Nephron progenitor cell (in vitro differentiated cells): ENCODE results near the gene SYS1.
"Not testable (repeated sequence)": the region's sequence is repeated elsewhere in the genome, so short reads cannot be mapped to it uniquely, and the experiment has no call there.

ENCODE experiments used
- DNase-seq: peaks from one replicate; pipeline ENCODE4 v3.0.0; 2021
- H3K27ac Mint-ChIP-seq: 2 replicates; pipeline ENCODE4 v1.8.0; 2021; ENCODE audit warnings: mild to moderate bottlenecking, moderate library complexity, mixed read lengths
- H3K27me3 Mint-ChIP-seq: 2 replicates; pipeline ENCODE4 v1.8.0; 2021; ENCODE audit warnings: mild to moderate bottlenecking, low read depth, mixed read lengths; ENCODE audit not compliant: poor library complexity
- H3K36me3 Mint-ChIP-seq: 2 replicates; pipeline ENCODE4 v1.8.0; 2021; ENCODE audit warnings: low read depth, mixed read lengths
- H3K4me1 Mint-ChIP-seq: 2 replicates; pipeline ENCODE4 v1.8.0; 2021; ENCODE audit warnings: mixed read lengths
- H3K4me3 Mint-ChIP-seq: 2 replicates; pipeline ENCODE4 v1.8.0; 2021; ENCODE audit warnings: mild to moderate bottlenecking, moderate library complexity, mixed read lengths
- H3K9me3 Mint-ChIP-seq: 2 replicates; pipeline ENCODE4 v1.8.0; 2021; ENCODE audit warnings: mild to moderate bottlenecking, moderate library complexity, mixed read lengths
- TF ChIP-seq, protein P1 (sequence below): fragments of 200-600 bp; sonication (generic); IDR thresholded peaks from 2 replicates; pipeline ENCODE4 v1.5.0; 2021; ENCODE audit warnings: antibody characterized with exemption

SYS1 gene

DNA sequence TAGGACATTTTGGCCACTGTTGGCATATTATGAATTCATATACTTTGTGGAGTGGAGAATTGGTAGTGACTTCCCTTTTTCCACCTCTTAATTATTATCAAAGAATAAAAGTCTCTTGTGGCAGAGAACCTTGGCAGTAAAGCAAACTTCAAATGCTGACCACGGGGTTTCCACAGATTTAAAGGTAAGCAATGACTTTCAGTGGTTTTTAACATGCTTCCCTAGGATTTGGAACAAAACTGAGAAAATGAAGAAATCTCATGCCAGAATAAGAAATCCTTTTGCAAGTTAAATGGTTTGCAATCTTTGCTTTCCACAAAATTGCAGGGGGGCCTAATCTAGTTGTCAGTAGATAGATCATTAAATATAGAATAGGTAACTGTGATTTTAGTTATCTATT lies 12.7 kb upstream of the SYS1 start:
- DNase-seq: no peak
- no peak overlapping the region for H3K27ac Mint-ChIP-seq
- H3K27me3 Mint-ChIP-seq: peaks cover 3% of the 10 kb centered on the region
- no peaks in the 10 kb centered on the region for H3K36me3 Mint-ChIP-seq
- no peak overlapping the region for H3K4me3 Mint-ChIP-seq
- TF ChIP-seq, protein P1, sequence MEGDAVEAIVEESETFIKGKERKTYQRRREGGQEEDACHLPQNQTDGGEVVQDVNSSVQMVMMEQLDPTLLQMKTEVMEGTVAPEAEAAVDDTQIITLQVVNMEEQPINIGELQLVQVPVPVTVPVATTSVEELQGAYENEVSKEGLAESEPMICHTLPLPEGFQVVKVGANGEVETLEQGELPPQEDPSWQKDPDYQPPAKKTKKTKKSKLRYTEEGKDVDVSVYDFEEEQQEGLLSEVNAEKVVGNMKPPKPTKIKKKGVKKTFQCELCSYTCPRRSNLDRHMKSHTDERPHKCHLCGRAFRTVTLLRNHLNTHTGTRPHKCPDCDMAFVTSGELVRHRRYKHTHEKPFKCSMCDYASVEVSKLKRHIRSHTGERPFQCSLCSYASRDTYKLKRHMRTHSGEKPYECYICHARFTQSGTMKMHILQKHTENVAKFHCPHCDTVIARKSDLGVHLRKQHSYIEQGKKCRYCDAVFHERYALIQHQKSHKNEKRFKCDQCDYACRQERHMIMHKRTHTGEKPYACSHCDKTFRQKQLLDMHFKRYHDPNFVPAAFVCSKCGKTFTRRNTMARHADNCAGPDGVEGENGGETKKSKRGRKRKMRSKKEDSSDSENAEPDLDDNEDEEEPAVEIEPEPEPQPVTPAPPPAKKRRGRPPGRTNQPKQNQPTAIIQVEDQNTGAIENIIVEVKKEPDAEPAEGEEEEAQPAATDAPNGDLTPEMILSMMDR: no peak
- H3K4me1 Mint-ChIP-seq: peaks cover 26% of the 10 kb centered on the region
- no peaks in the 10 kb centered on the region for H3K9me3 Mint-ChIP-seq

DNA sequence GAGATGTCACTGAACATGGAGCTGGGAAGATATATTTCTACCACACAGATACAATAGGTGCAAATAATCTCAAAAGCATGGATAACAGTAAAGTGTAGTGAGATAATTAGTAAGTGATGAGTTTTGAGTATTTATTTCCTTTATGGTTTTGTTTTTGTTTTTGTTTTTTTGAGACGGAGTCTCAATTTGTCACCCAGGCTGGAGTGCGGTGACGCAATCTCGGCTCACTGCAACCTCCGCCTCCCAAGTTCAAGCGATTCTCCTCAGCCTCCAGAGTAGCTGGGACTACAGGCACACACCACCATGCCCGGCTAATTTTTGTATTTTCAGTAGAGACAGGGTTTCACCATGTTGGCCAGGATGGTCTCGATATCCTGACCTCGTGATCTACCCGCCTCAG lies 12.2 kb upstream of the SYS1 start:
- not testable (repeated sequence) for H3K27me3 Mint-ChIP-seq, H3K27ac Mint-ChIP-seq, DNase-seq, H3K36me3 Mint-ChIP-seq, H3K4me3 Mint-ChIP-seq, H3K9me3 Mint-ChIP-seq
- H3K4me1 Mint-ChIP-seq: peaks cover 20% of the 10 kb centered on the region

DNA sequence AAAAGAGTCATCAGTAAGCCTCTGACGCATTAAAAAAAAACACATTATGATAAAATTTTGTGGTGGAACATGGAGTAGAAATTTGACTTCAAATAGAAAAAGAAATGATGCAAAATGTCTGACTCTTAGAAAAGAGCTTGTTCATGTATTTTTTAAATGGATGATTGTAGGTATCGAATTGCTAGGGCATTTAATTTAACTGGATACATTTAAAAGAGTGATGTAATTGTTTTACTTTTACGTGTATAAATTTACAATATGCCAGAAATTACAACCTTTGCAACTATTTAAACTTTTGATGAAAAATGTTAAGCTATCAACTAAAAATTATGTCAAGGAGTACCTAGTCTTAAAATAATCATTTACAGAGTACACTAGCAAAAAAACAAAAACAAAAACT lies 10.2 kb upstream of the SYS1 start:
- H3K36me3 Mint-ChIP-seq: no peaks in the 10 kb centered on the region
- no peak overlapping the region for H3K4me3 Mint-ChIP-seq
- no peak for DNase-seq
- H3K9me3 Mint-ChIP-seq: no peaks in the 10 kb centered on the region
- no peak overlapping the region for H3K27ac Mint-ChIP-seq
- H3K4me1 Mint-ChIP-seq: peaks cover under 1% of the 10 kb centered on the region
- TF ChIP-seq, protein P1: no peak
- no peaks in the 10 kb centered on the region for H3K27me3 Mint-ChIP-seq

DNA sequence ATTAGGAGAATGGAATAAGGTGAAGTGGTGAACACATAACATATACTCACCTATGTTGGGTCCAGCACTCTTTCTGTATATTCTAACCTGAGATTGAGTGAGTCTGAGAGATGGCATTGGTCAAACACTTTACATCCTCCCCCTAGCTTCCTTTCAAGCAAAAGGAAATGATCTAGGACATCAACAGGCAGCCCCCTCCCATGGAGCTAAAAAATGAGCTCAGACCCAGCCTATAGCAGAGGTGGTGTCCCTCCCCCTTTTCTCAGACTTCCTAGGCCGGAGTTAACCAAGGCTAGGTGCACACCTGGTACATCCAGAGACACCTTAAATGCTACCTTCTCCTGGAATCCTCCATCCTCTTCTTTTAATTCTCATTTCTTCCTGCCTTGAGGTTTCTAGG lies 9.2 kb upstream of the SYS1 start:
- H3K27ac Mint-ChIP-seq: no peak overlapping the region
- no peak for DNase-seq
- H3K27me3 Mint-ChIP-seq: no peaks in the 10 kb centered on the region
- no peak overlapping the region for H3K4me3 Mint-ChIP-seq
- H3K4me1 Mint-ChIP-seq: peaks cover 8% of the 10 kb centered on the region
- TF ChIP-seq, protein P1: no peak
- no peaks in the 10 kb centered on the region for H3K9me3 Mint-ChIP-seq
- no peaks in the 10 kb centered on the region for H3K36me3 Mint-ChIP-seq

DNA sequence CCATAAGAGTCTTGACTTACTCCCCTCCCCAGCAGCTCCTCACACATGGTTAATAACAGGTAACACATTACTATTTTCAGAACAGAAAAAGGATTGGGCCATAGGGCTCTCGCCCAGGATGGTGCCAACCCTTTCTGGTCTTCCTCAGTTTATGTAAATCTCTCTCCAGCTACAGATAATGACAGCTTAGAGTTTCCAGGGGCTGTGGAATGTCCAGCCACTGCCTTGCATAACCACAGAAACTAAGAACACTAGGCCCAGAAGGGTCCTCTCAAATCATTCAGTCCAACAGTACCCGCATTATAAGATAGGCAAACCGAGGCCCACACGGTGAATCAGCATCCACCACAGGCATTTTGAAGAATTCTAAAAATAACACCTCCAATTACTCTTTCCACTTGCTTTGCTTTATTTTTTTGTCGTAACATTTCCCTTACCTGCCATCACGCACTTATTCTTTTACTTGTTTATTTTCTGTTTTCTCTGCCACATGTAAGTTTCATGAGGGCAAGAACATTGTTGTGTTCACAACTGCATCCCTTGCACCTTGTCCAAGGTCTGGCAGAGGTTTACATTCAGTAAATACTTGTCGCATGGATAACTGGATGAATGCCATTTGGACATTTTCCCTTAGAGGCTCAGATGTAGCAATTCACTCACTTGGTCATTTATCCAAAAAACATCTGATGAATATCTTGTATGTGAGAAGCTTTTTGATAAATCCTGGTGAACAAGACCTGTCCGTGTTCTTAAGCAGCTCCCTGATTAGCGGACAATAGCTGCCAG lies 8.3 kb upstream of the SYS1 start:
- TF ChIP-seq, protein P1: no peak
- Mint-ChIP-seq H3K4me3 (no peak overlapping the region), H3K36me3 (no peaks in the 10 kb centered on the region), H3K9me3 (no peaks in the 10 kb centered on the region), H3K4me1 (peaks cover 17% of the 10 kb centered on the region), H3K27ac (no peak overlapping the region), H3K27me3 (no peaks in the 10 kb centered on the region)
- no peak for DNase-seq

DNA sequence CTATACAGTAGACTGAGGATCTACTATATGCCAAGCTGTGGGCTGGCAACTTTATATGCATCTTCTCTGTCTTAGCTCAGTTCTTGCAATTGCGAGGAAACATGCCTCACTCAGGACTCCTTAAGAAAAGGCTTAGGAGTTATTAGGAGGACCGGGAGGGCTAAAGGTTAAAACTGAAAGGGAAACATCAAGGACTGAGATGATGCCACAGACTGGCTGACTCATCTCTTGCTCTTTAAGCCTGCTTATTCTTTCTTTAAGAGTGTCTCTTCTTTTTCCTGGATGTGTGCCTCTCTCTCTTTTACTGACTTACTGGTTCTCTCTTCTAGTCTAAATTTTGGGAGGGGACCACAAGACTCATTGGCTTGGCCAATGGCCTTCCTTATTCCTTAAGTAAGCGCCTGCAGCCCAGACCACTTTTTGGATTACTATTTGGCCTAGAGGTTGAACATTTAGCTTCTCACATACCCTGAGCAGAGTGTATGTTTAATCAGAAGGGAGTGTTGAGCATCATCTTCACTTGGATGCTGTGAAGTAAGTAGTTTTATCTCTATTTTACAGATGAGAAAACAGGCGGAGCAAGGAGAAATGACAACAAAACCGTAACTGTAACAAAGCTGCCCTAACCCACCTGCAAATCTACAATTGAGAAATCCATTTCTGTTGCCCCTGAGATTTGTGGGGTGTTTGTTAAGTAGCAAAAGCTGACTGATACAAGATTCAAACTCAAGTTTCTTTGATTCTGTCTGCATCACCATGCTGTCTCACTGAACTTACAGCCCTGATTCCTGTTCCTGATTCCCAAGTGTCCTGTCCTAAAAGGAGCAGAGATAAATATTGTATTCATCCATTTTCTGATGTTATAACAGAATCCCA lies 7.5 kb upstream of the SYS1 start:
- DNase-seq: no peak
- H3K36me3 Mint-ChIP-seq: no peaks in the 10 kb centered on the region
- H3K9me3 Mint-ChIP-seq: no peaks in the 10 kb centered on the region
- no peaks in the 10 kb centered on the region for H3K27me3 Mint-ChIP-seq
- H3K27ac Mint-ChIP-seq: no peak overlapping the region
- H3K4me1 Mint-ChIP-seq: peaks cover 19% of the 10 kb centered on the region
- TF ChIP-seq, protein P1: no peak
- H3K4me3 Mint-ChIP-seq: no peak overlapping the region
